Subcutaneous adipose tissue (tissue), 4 donors: ENCODE measurements around the gene PNMA3. TPM values are rescaled to one million over a fixed set of nuclear protein-coding genes. Genes with fewer than 3 reads are reported as not detected.

Source experiments
- CTCF ChIP-seq: fragments of 450-650 bp; IDR thresholded peaks from one replicate; pipeline ENCODE4 v1.5.1; 2016; ENCODE audit warnings: low read depth, mild to moderate bottlenecking, control low read depth, antibody characterized with exemption, moderate library complexity
- total RNA-seq, 4 donors: library from RNA; depleted of rRNA; stranded (reverse); fragments of >200 nt; gene quantifications; one replicate each; pipeline ENCODE4 v1.1.0, GENCODE V29; 2016

Gene PNMA3
- under 1 TPM in 1 of 4 donors, not detected in 3; 0.57 TPM for total RNA-seq

GRCh38 chrX:153055871-153056749, at the start of gene PNMA3:
Gene PNMA3 (plus strand): TSS chrX:153056470. CDS start chrX:153057056, 586 bp downstream.
- no peak for TF ChIP-seq CTCF

GRCh38 chrX:153019166-153019565, 37.1 kb upstream of the PNMA3 start:
- no peak for TF ChIP-seq CTCF

GRCh38 chrX:153029162-153029561, 27.1 kb upstream of the PNMA3 start:
- no peak for TF ChIP-seq CTCF

GRCh38 chrX:153029875-153030274, 26.4 kb upstream of the PNMA3 start:
- TF ChIP-seq CTCF, result no peak

- no peak for TF ChIP-seq CTCF
Measured at GRCh38 chrX:153030801-153031200, 25.5 kb upstream of the PNMA3 start.

- TF ChIP-seq CTCF, result no peak
Measured at GRCh38 chrX:153032397-153033118, 23.7 kb upstream of the PNMA3 start.

- TF ChIP-seq CTCF, result no peak
Measured at GRCh38 chrX:153049093-153049492, 7.2 kb upstream of the PNMA3 start.
